Smooth muscle cell (in vitro differentiated cells): Measurements from ENCODE around the gene DNMT3A. TPM values are rescaled to one million over a fixed set of nuclear protein-coding genes. Genes with fewer than 3 reads are reported as not detected.
"Not testable (repeated sequence)": the region's sequence is repeated elsewhere in the genome, so short reads cannot be mapped to it uniquely, and the experiment has no call there.

Experiments used
- DNase-seq: peaks from one replicate; lab custom pipeline; 2025; ENCODE audit not compliant: unreplicated experiment; lab: John Stamatoyannopoulos, UW
- H2AFZ ChIP-seq: fragments of 200-600 bp; sonication (generic); 2 replicates; pipeline ENCODE4 v1.6.0; 2016; ENCODE audit warnings: antibody characterized with exemption, low read depth, mild to moderate bottlenecking
- H3F3A ChIP-seq: fragments of 200-600 bp; sonication (generic); 2 replicates; pipeline ENCODE4 v1.6.0; 2017; ENCODE audit warnings: antibody characterized with exemption, low read depth
- H3K27ac ChIP-seq: fragments of 200-600 bp; sonication (generic); 2 replicates; pipeline ENCODE4 v1.5.1; 2016; ENCODE audit warnings: low read depth, mild to moderate bottlenecking
- H3K27me3 ChIP-seq: fragments of 200-600 bp; sonication (generic); 2 replicates; pipeline ENCODE4 v1.6.1; 2016; ENCODE audit warnings: low read depth, mild to moderate bottlenecking
- H3K36me3 ChIP-seq: fragments of 200-600 bp; sonication (generic); 2 replicates; pipeline ENCODE4 v1.5.1; 2016; ENCODE audit warnings: low read depth
- H3K4me1 ChIP-seq: fragments of 200-600 bp; sonication (generic); 2 replicates; pipeline ENCODE4 v1.5.1; 2016; ENCODE audit warnings: low read depth
- H3K4me2 ChIP-seq: fragments of 200-600 bp; sonication (generic); 2 replicates; pipeline ENCODE4 v1.6.0; 2016; ENCODE audit warnings: mild to moderate bottlenecking
- H3K4me3 ChIP-seq: fragments of 200-600 bp; sonication (generic); 2 replicates; pipeline ENCODE4 v1.5.1; 2016; ENCODE audit warnings: mild to moderate bottlenecking
- H3K79me2 ChIP-seq: fragments of 200-600 bp; sonication (generic); 2 replicates; pipeline ENCODE4 v1.6.0; 2016; ENCODE audit warnings: low read depth, mild to moderate bottlenecking
- H3K9ac ChIP-seq: fragments of 200-600 bp; sonication (generic); 2 replicates; pipeline ENCODE4 v1.6.0; 2016; ENCODE audit warnings: low read depth
- H3K9me3 ChIP-seq: fragments of 200-600 bp; sonication (generic); replicated peaks from 2 replicates; pipeline ENCODE4 v1.5.1; 2016; ENCODE audit warnings: low read depth
- H4K20me1 ChIP-seq: fragments of 200-600 bp; sonication (generic); 2 replicates; pipeline ENCODE4 v1.6.0; 2016; ENCODE audit warnings: low read depth
- CTCF ChIP-seq: fragments of 200-600 bp; sonication (generic); IDR thresholded peaks from 2 replicates; pipeline ENCODE4 v1.5.1; 2017; ENCODE audit warnings: borderline replicate concordance, mild to moderate bottlenecking, antibody characterized with exemption; ENCODE audit not compliant: insufficient read depth, poor library complexity, severe bottlenecking
- WGBS: methylation state at CpG from one replicate; pipeline ENCODE4 v1.1.7; 2016; ENCODE audit warnings: low lambda C conversion rate; 5-methylcytosine and 5-hydroxymethylcytosine counted together
- polyA plus RNA-seq: library from polyadenylated mRNA; unstranded; fragments of >200 nt; fragmentation: Nextera tagmentation; extraction: Ambion mirVana; gene quantifications from 2 replicates; pipeline ENCODE4 v1.2.1, GENCODE V29; 2016
- total RNA-seq: library from RNA; depleted of rRNA; stranded (reverse); fragments of >200 nt; gene quantifications from 2 replicates; pipeline ENCODE4 v1.2.3, GENCODE V29; 2014

The DNMT3A gene
- total and polyA plus RNA-seq, 2 experiments from 2014 or later = 16.4 to 19.9 TPM

GRCh38 chr2:25273985-25274535 is 67.7 kb downstream of the DNMT3A start:
- peaks cover 4% of the 10 kb centered on the region for H3F3A ChIP-seq
- no peak overlapping the region for H3K4me2 ChIP-seq
- no peaks in the 10 kb centered on the region for H3K27me3 ChIP-seq
- H3K79me2 ChIP-seq = no peaks in the 10 kb centered on the region
- H3K4me3 ChIP-seq = no peak overlapping the region
- no peak overlapping the region for H3K9ac ChIP-seq
- H3K9me3 ChIP-seq = no peaks in the 10 kb centered on the region
- H4K20me1 ChIP-seq = no peaks in the 10 kb centered on the region
- 94% methylated on average over 5 of the region's 5 CpGs for WGBS
- no peak for DNase-seq
- peaks cover 23% of the 10 kb centered on the region for H3K4me1 ChIP-seq
- H2AFZ ChIP-seq = no peak overlapping the region
- H3K27ac ChIP-seq = no peak overlapping the region
- H3K36me3 ChIP-seq = no peaks in the 10 kb centered on the region
- no peak for TF ChIP-seq CTCF

- not testable (repeated sequence) for H2AFZ ChIP-seq, H3K9ac ChIP-seq, H3K4me3 ChIP-seq, H3K36me3 ChIP-seq, H3F3A ChIP-seq, H3K79me2 ChIP-seq, H3K4me2 ChIP-seq, H3K27ac ChIP-seq, H3K9me3 ChIP-seq, H4K20me1 ChIP-seq, DNase-seq, H3K27me3 ChIP-seq
- 91% methylated on average over 9 of the region's 9 CpGs for WGBS
- H3K4me1 ChIP-seq = peaks cover 20% of the 10 kb centered on the region
Observed at GRCh38 chr2:25272705-25273104, 69.0 kb downstream of the DNMT3A start.

GRCh38 chr2:25270061-25270460 is 71.7 kb downstream of the DNMT3A start:
- 64% methylated on average over 7 of the region's 7 CpGs for WGBS
- no peaks in the 10 kb centered on the region for H3K9me3 ChIP-seq
- no peak overlapping the region for H2AFZ ChIP-seq
- H3K36me3 ChIP-seq = no peaks in the 10 kb centered on the region
- H3K27ac ChIP-seq = no peak overlapping the region
- no peak overlapping the region for H3K4me3 ChIP-seq
- DNase-seq = no peak
- no peak overlapping the region for H3K4me2 ChIP-seq
- no peaks in the 10 kb centered on the region for H3K79me2 ChIP-seq
- H4K20me1 ChIP-seq = no peaks in the 10 kb centered on the region
- no peak overlapping the region for H3K9ac ChIP-seq
- TF ChIP-seq CTCF = no peak
- H3F3A ChIP-seq = no peaks in the 10 kb centered on the region
- peaks cover 9% of the 10 kb centered on the region for H3K4me1 ChIP-seq
- no peaks in the 10 kb centered on the region for H3K27me3 ChIP-seq

GRCh38 chr2:25269233-25269632 is 72.5 kb downstream of the DNMT3A start:
- Histone ChIP-seq H3K4me1 (peaks cover 9% of the 10 kb centered on the region), H3K4me2 (no peak overlapping the region), H3K9me3 (no peaks in the 10 kb centered on the region), H3K27ac (no peak overlapping the region), H3K79me2 (no peaks in the 10 kb centered on the region), H3K9ac (no peak overlapping the region), H3K36me3 (no peaks in the 10 kb centered on the region), H3F3A (no peaks in the 10 kb centered on the region), H3K27me3 (no peaks in the 10 kb centered on the region), H3K4me3 (no peak overlapping the region), H2AFZ (no peak overlapping the region), H4K20me1 (no peaks in the 10 kb centered on the region)
- WGBS = 87% methylated on average over 3 of the region's 3 CpGs
- no peak for DNase-seq
- TF ChIP-seq CTCF = no peak
